WTC11 (cell line): ENCODE results near the gene ZFAND5. TPM values are rescaled to one million over a fixed set of nuclear protein-coding genes. Genes with fewer than 3 reads are reported as not detected.

Experiments used
- ATAC-seq: fragments of 200-7000 bp; cut with Tn5 transposase; 2 replicates; pipeline ENCODE4 v1.10.0; 2021; ENCODE audit warnings: mild to moderate bottlenecking, moderate library complexity
- CTCF ChIA-PET: fragments of 300-600 bp; sonication (Branson Sonifier 250); formaldehyde crosslinking; loops from one replicate; lab custom pipeline; 2021; ENCODE audit warnings: antibody characterized with exemption; lab: Charles Lee
- POLR2A ChIA-PET: fragments of 350-600 bp; sonication (Branson Sonifier 250); formaldehyde crosslinking; loops from one replicate; lab custom pipeline; 2021; ENCODE audit warnings: antibody characterized with exemption; lab: Charles Lee
- DNase-seq: peaks from one replicate; pipeline ENCODE4 v3.0.0; 2021; ENCODE audit warnings: low spot score
- H3K27ac Mint-ChIP-seq: 2 replicates; pipeline ENCODE4 v1.8.0; 2021; ENCODE audit warnings: mixed read lengths
- H3K27me3 Mint-ChIP-seq: 2 replicates; pipeline ENCODE4 v1.8.0; 2021; ENCODE audit warnings: low read depth, mild to moderate bottlenecking, moderate library complexity, mixed read lengths
- H3K36me3 Mint-ChIP-seq: 2 replicates; pipeline ENCODE4 v1.8.0; 2021; ENCODE audit warnings: mixed read lengths
- H3K4me1 Mint-ChIP-seq: 2 replicates; pipeline ENCODE4 v1.8.0; 2022; ENCODE audit warnings: mixed read lengths
- H3K4me3 Mint-ChIP-seq: 2 replicates; pipeline ENCODE4 v1.8.0; 2021; ENCODE audit warnings: mild to moderate bottlenecking, moderate library complexity, mixed read lengths
- H3K9me3 Mint-ChIP-seq: 2 replicates; pipeline ENCODE4 v1.8.0; 2021; ENCODE audit warnings: mixed read lengths
- CBFB ChIP-seq: sonication (generic); formaldehyde crosslinking; IDR thresholded peaks from 2 replicates; pipeline ENCODE4 v1.8.1; 2022; ENCODE audit warnings: mild to moderate bottlenecking, low read depth, missing genetic modification reagents
- GRHL2 ChIP-seq: fragments of 250-450 bp; sonication (Bioruptor Pico); IDR thresholded peaks from 2 replicates; pipeline ENCODE4 v1.8.0; 2022; ENCODE audit warnings: mild to moderate bottlenecking, moderate library complexity; ENCODE audit not compliant: insufficient replicate concordance, severe bottlenecking
- GTF2I ChIP-seq: fragments of 250-450 bp; sonication (Bioruptor Pico); conservative IDR thresholded peaks from 2 replicates; pipeline ENCODE4 v1.4.0; 2021; ENCODE audit warnings: mild to moderate bottlenecking
- MXD4 ChIP-seq: fragments of 250-450 bp; sonication (Bioruptor Pico); IDR thresholded peaks from 2 replicates; pipeline ENCODE4 v1.8.0; 2021; ENCODE audit warnings: mild to moderate bottlenecking, moderate library complexity, borderline replicate concordance
- NFE2L1 ChIP-seq: sonication (generic); formaldehyde crosslinking; IDR thresholded peaks from 2 replicates; pipeline ENCODE4 v1.8.1; 2023; ENCODE audit warnings: missing genetic modification reagents
- NFYB ChIP-seq: sonication (generic); formaldehyde crosslinking; conservative IDR thresholded peaks from 2 replicates; pipeline ENCODE4 v1.8.0; 2022; ENCODE audit warnings: low read depth, missing genetic modification reagents
- PRRX2 ChIP-seq: fragments of 250-450 bp; sonication (Bioruptor Pico); IDR thresholded peaks from 2 replicates; pipeline ENCODE4 v1.8.0; 2021; ENCODE audit warnings: mild to moderate bottlenecking
- RORB ChIP-seq: fragments of 250-450 bp; sonication (Bioruptor Pico); IDR thresholded peaks from 2 replicates; pipeline ENCODE4 v1.9.0; 2021; ENCODE audit warnings: mild to moderate bottlenecking
- TCF7 ChIP-seq: sonication (generic); formaldehyde crosslinking; IDR thresholded peaks from 2 replicates; pipeline ENCODE4 v1.8.0; 2022; ENCODE audit warnings: mild to moderate bottlenecking, low read depth, missing genetic modification reagents, moderate library complexity
- ZNF317 ChIP-seq: sonication (generic); formaldehyde crosslinking; IDR thresholded peaks from 2 replicates; pipeline ENCODE4 v1.8.1; 2023; ENCODE audit warnings: low read depth, mild to moderate bottlenecking, moderate library complexity, missing genetic modification reagents, borderline replicate concordance
- ZNF396 ChIP-seq: fragments of 250-450 bp; sonication (Bioruptor Pico); IDR thresholded peaks from 2 replicates; pipeline ENCODE4 v1.8.0; 2021; ENCODE audit warnings: mild to moderate bottlenecking, moderate library complexity, borderline replicate concordance
- ZNF423 ChIP-seq: fragments of 250-450 bp; sonication (Bioruptor Pico); IDR thresholded peaks from 2 replicates; pipeline ENCODE4 v2.1.2; 2022; ENCODE audit warnings: mild to moderate bottlenecking, moderate library complexity
- total RNA-seq: library from RNA; stranded (reverse); gene quantifications from 3 replicates; pipeline ENCODE4 v1.2.3, GENCODE V29; 2021
- TF ChIP-seq, protein P1 (sequence below): sonication (generic); formaldehyde crosslinking; conservative IDR thresholded peaks from 2 replicates; pipeline ENCODE4 v1.8.1; 2023; ENCODE audit warnings: mild to moderate bottlenecking, low read depth, missing genetic modification reagents, moderate library complexity
- TF ChIP-seq, protein P2 (sequence below): sonication (generic); formaldehyde crosslinking; IDR thresholded peaks from 2 replicates; pipeline ENCODE4 v1.8.1; 2023; ENCODE audit warnings: mild to moderate bottlenecking, missing genetic modification reagents
- TF ChIP-seq, protein P3 (sequence below): fragments of 200-600 bp; IDR thresholded peaks from 2 replicates; pipeline ENCODE4 v1.8.0; 2022; ENCODE audit warnings: antibody characterized with exemption
- TF ChIP-seq, protein P4 (sequence below): sonication (generic); formaldehyde crosslinking; IDR thresholded peaks from 2 replicates; pipeline ENCODE4 v1.8.0; 2022; ENCODE audit warnings: missing genetic modification reagents
- TF ChIP-seq, protein P5 (sequence below): fragments of 250-450 bp; sonication (Bioruptor Pico); IDR thresholded peaks from 2 replicates; pipeline ENCODE4 v1.9.0; 2021; ENCODE audit warnings: mild to moderate bottlenecking
- TF ChIP-seq, protein P6 (sequence below): sonication (generic); formaldehyde crosslinking; conservative IDR thresholded peaks from 2 replicates; pipeline ENCODE4 v1.8.1; 2022; ENCODE audit warnings: mild to moderate bottlenecking, missing genetic modification reagents

Gene ZFAND5
- total RNA-seq, 1 experiment from 2014 or later = 137 TPM

DNA sequence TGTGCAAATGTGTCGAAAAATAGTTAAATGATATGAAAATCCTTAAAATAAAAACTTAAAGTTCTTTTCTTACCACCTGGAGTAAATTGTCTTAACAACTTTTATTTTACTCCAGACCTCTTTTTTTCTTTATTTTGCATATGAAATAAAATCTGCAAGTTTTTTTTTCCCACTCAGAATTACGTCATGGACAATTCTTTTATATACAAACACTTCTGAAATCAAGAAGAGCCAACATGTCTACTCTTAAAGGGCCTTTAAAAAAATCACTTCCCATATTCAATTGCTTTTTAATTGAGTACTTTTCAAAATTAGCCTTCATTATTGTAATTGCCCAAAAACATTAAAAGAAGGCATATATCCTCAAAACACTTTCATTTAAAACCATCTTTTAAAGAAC lies 37.7 kb upstream of the ZFAND5 start (continued):
- TF ChIP-seq ZNF317 (CRISPR knock-in tag) (no peak), GTF2I (CRISPR knock-in tag) (no peak), MXD4 (CRISPR knock-in tag) (no peak)
- TF ChIP-seq, protein P1, sequence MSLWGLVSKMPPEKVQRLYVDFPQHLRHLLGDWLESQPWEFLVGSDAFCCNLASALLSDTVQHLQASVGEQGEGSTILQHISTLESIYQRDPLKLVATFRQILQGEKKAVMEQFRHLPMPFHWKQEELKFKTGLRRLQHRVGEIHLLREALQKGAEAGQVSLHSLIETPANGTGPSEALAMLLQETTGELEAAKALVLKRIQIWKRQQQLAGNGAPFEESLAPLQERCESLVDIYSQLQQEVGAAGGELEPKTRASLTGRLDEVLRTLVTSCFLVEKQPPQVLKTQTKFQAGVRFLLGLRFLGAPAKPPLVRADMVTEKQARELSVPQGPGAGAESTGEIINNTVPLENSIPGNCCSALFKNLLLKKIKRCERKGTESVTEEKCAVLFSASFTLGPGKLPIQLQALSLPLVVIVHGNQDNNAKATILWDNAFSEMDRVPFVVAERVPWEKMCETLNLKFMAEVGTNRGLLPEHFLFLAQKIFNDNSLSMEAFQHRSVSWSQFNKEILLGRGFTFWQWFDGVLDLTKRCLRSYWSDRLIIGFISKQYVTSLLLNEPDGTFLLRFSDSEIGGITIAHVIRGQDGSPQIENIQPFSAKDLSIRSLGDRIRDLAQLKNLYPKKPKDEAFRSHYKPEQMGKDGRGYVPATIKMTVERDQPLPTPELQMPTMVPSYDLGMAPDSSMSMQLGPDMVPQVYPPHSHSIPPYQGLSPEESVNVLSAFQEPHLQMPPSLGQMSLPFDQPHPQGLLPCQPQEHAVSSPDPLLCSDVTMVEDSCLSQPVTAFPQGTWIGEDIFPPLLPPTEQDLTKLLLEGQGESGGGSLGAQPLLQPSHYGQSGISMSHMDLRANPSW (CRISPR knock-in tag) = no peak
- TF ChIP-seq, all 79 proteins: peak for 0

DNA sequence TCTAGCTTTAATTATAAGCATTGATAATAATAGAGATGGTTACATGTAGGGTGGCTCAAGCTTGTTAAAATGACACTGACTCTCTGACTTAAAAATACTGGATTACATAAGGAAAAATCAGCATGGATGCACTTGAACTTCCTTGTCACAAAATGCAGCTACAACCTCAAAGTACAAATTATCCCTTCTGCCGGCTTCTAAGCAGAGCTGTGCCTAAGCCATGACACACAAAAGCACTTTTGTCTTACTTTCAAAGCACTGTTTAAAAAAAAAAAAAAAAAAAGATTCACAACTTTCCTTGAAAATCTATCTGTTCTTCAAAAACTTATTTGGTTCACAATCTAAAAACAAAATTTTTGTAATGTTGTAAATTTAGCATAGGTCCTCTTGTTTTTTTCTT lies 36.4 kb upstream of the ZFAND5 start:
- Mint-ChIP-seq H3K36me3 (no peaks in the 10 kb centered on the region), H3K4me1 (peaks cover 15% of the 10 kb centered on the region), H3K27ac (no peak overlapping the region), H3K9me3 (no peaks in the 10 kb centered on the region), H3K4me3 (no peak overlapping the region), H3K27me3 (no peaks in the 10 kb centered on the region)
- DNase-seq (no peak), ATAC-seq (no peak)
- TF ChIP-seq, protein P2, sequence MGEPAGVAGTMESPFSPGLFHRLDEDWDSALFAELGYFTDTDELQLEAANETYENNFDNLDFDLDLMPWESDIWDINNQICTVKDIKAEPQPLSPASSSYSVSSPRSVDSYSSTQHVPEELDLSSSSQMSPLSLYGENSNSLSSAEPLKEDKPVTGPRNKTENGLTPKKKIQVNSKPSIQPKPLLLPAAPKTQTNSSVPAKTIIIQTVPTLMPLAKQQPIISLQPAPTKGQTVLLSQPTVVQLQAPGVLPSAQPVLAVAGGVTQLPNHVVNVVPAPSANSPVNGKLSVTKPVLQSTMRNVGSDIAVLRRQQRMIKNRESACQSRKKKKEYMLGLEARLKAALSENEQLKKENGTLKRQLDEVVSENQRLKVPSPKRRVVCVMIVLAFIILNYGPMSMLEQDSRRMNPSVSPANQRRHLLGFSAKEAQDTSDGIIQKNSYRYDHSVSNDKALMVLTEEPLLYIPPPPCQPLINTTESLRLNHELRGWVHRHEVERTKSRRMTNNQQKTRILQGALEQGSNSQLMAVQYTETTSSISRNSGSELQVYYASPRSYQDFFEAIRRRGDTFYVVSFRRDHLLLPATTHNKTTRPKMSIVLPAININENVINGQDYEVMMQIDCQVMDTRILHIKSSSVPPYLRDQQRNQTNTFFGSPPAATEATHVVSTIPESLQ (CRISPR knock-in tag) = no peak
- TF ChIP-seq, protein P3, sequence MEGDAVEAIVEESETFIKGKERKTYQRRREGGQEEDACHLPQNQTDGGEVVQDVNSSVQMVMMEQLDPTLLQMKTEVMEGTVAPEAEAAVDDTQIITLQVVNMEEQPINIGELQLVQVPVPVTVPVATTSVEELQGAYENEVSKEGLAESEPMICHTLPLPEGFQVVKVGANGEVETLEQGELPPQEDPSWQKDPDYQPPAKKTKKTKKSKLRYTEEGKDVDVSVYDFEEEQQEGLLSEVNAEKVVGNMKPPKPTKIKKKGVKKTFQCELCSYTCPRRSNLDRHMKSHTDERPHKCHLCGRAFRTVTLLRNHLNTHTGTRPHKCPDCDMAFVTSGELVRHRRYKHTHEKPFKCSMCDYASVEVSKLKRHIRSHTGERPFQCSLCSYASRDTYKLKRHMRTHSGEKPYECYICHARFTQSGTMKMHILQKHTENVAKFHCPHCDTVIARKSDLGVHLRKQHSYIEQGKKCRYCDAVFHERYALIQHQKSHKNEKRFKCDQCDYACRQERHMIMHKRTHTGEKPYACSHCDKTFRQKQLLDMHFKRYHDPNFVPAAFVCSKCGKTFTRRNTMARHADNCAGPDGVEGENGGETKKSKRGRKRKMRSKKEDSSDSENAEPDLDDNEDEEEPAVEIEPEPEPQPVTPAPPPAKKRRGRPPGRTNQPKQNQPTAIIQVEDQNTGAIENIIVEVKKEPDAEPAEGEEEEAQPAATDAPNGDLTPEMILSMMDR = no peak
- TF ChIP-seq NFYB (CRISPR knock-in tag) (no peak), NFE2L1 (CRISPR knock-in tag) (no peak), ZNF423 (no peak), RORB (CRISPR knock-in tag) (no peak), TCF7 (CRISPR knock-in tag) (no peak), PRRX2 (no peak)
- CTCF ChIA-PET = no interaction called here
- POLR2A ChIA-PET = interaction anchor here (0.7 kb wide), 1 partner anchor 550 kb away, joined by 5 read pairs; no protein-coding TSS in a partner anchor

DNA sequence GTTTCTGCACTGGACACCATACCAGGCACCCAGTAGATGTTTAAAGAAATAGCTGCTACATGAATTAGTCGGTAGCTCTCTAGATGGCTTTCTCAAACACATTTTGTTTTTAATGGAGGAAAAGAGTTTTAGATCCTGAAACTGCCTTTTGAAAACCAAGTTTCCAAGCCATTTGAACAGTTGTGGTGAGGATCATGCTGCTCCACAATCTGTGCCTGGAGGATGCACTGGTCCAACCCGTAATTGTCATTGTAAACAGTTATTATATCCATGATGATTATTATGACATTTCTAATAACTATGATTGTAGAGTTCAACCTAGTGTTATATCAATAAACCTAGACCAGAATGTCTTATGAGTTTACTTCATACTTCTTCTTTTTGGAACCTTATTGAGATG lies 35.9 kb upstream of the ZFAND5 start:
- Mint-ChIP-seq H3K4me3 (no peak overlapping the region), H3K9me3 (no peaks in the 10 kb centered on the region), H3K27ac (no peak overlapping the region), H3K27me3 (no peaks in the 10 kb centered on the region), H3K36me3 (no peaks in the 10 kb centered on the region), H3K4me1 (peaks cover 18% of the 10 kb centered on the region)
- POLR2A ChIA-PET = interaction anchor here (0.7 kb wide), 1 partner anchor 551 kb away, joined by 5 read pairs; no protein-coding TSS in a partner anchor
- CTCF ChIA-PET = no interaction called here
- ATAC-seq = no peak
- DNase-seq = no peak
- TF ChIP-seq, protein P4, sequence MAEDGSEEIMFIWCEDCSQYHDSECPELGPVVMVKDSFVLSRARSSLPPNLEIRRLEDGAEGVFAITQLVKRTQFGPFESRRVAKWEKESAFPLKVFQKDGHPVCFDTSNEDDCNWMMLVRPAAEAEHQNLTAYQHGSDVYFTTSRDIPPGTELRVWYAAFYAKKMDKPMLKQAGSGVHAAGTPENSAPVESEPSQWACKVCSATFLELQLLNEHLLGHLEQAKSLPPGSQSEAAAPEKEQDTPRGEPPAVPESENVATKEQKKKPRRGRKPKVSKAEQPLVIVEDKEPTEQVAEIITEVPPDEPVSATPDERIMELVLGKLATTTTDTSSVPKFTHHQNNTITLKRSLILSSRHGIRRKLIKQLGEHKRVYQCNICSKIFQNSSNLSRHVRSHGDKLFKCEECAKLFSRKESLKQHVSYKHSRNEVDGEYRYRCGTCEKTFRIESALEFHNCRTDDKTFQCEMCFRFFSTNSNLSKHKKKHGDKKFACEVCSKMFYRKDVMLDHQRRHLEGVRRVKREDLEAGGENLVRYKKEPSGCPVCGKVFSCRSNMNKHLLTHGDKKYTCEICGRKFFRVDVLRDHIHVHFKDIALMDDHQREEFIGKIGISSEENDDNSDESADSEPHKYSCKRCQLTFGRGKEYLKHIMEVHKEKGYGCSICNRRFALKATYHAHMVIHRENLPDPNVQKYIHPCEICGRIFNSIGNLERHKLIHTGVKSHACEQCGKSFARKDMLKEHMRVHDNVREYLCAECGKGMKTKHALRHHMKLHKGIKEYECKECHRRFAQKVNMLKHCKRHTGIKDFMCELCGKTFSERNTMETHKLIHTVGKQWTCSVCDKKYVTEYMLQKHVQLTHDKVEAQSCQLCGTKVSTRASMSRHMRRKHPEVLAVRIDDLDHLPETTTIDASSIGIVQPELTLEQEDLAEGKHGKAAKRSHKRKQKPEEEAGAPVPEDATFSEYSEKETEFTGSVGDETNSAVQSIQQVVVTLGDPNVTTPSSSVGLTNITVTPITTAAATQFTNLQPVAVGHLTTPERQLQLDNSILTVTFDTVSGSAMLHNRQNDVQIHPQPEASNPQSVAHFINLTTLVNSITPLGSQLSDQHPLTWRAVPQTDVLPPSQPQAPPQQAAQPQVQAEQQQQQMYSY (CRISPR knock-in tag) = no peak
- TF ChIP-seq, protein P5, sequence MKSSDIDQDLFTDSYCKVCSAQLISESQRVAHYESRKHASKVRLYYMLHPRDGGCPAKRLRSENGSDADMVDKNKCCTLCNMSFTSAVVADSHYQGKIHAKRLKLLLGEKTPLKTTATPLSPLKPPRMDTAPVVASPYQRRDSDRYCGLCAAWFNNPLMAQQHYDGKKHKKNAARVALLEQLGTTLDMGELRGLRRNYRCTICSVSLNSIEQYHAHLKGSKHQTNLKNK (CRISPR knock-in tag) = no peak
- TF ChIP-seq GTF2I (CRISPR knock-in tag) (no peak), CBFB (CRISPR knock-in tag) (no peak), ZNF396 (CRISPR knock-in tag) (no peak), GRHL2 (CRISPR knock-in tag) (no peak)
- TF ChIP-seq, protein P6, sequence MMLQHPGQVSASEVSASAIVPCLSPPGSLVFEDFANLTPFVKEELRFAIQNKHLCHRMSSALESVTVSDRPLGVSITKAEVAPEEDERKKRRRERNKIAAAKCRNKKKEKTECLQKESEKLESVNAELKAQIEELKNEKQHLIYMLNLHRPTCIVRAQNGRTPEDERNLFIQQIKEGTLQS (CRISPR knock-in tag) = no peak
